ENCODE measurements around the gene GALNT12. TPM values are rescaled to one million over a fixed set of nuclear protein-coding genes. Genes with fewer than 3 reads are reported as not detected.

Gene GALNT12
- total and polyA plus RNA-seq, 2 experiments from 2014 or later, result 13.9 to 16.4 TPM

- Histone ChIP-seq H3K9me2 (replicated peaks; ENCODE audit: insufficient read depth) (no peaks in the 10 kb centered on the region), H2AFZ (peak overlapping the region; percentile 30), H3K4me1 (ENCODE audit: insufficient read depth) (peaks cover 38% of the 10 kb centered on the region), H3K4me2 (peak overlapping the region; percentile 97), H3K4me3 (peak overlapping the region; percentile 48), H3K79me2 (no peaks in the 10 kb centered on the region), H4K20me1 (ENCODE audit: insufficient read depth, poor library complexity, severe bottlenecking) (no peaks in the 10 kb centered on the region), H3K36me3 (replicated peaks; ENCODE audit: insufficient read depth, low read depth) (no peaks in the 10 kb centered on the region), H3K27me3 (no peaks in the 10 kb centered on the region), H3K27ac (no peak overlapping the region), H3K9me3 (ENCODE audit: low read depth) (no peaks in the 10 kb centered on the region)
- 51% methylated on average over 17 of the region's 17 CpGs for WGBS (ENCODE audit: low lambda C conversion rate, missing lambda C conversion rate)
- peak; percentile 35 for DNase-seq (ENCODE audit: low spot score)
- TF ChIP-seq, protein P1, sequence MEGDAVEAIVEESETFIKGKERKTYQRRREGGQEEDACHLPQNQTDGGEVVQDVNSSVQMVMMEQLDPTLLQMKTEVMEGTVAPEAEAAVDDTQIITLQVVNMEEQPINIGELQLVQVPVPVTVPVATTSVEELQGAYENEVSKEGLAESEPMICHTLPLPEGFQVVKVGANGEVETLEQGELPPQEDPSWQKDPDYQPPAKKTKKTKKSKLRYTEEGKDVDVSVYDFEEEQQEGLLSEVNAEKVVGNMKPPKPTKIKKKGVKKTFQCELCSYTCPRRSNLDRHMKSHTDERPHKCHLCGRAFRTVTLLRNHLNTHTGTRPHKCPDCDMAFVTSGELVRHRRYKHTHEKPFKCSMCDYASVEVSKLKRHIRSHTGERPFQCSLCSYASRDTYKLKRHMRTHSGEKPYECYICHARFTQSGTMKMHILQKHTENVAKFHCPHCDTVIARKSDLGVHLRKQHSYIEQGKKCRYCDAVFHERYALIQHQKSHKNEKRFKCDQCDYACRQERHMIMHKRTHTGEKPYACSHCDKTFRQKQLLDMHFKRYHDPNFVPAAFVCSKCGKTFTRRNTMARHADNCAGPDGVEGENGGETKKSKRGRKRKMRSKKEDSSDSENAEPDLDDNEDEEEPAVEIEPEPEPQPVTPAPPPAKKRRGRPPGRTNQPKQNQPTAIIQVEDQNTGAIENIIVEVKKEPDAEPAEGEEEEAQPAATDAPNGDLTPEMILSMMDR (IDR thresholded peaks at IDR 0.05; ENCODE audit: poor library complexity), result no peak
- no peak for TF ChIP-seq EZH2phosphoT487 (IDR thresholded peaks at IDR 0.05; ENCODE audit: low read depth, severe bottlenecking, unreplicated experiment)
- no peak for TF ChIP-seq EZH2 (IDR thresholded peaks at IDR 0.05; ENCODE audit: borderline replicate concordance)
Measured at GRCh38 chr9:98808411-98808815, 943 bp downstream of the GALNT12 start.

DNA sequence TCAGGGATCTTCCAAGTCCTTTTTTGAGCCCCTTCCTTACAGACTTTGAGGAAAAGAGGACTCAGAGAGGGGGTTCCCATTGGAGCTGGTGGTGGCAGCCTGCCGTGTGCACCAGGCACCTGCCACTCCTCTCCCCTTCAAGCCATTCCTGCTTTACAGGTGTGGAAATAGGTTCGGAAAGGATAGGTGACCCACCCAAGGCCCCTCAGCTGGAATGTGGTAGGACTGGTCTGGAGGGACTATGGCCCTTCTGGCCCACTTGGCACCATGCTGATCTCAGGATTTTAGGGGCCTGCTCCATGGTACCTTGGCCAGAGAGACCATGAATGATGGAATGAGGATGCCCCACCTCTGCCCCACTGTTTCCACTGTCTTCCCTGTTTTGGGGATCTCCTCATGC lies 1.4 kb downstream of the GALNT12 start:
- no peaks in the 10 kb centered on the region for H3K79me2 ChIP-seq
- peaks cover 38% of the 10 kb centered on the region for H3K4me1 ChIP-seq (ENCODE audit: insufficient read depth)
- no peaks in the 10 kb centered on the region for H3K9me2 ChIP-seq (replicated peaks; ENCODE audit: insufficient read depth)
- H3K27ac ChIP-seq, result peak overlapping the region; percentile 69
- no peak overlapping the region for H3K4me3 ChIP-seq
- no peaks in the 10 kb centered on the region for H3K36me3 ChIP-seq (replicated peaks; ENCODE audit: insufficient read depth, low read depth)
- TF ChIP-seq EZH2 (IDR thresholded peaks at IDR 0.05; ENCODE audit: borderline replicate concordance) (no peak), EZH2phosphoT487 (IDR thresholded peaks at IDR 0.05; ENCODE audit: low read depth, severe bottlenecking, unreplicated experiment) (no peak)
- H3K9me3 ChIP-seq (ENCODE audit: low read depth), result no peaks in the 10 kb centered on the region
- no peak overlapping the region for H2AFZ ChIP-seq
- WGBS (ENCODE audit: low lambda C conversion rate, missing lambda C conversion rate), result 85% methylated on average over 2 of the region's 2 CpGs
- H3K27me3 ChIP-seq, result no peaks in the 10 kb centered on the region
- no peak for DNase-seq (ENCODE audit: low spot score)
- H4K20me1 ChIP-seq (ENCODE audit: insufficient read depth, poor library complexity, severe bottlenecking), result no peaks in the 10 kb centered on the region
- H3K4me2 ChIP-seq, result peak overlapping the region; percentile 97

- TF ChIP-seq EZH2 (IDR thresholded peaks at IDR 0.05; ENCODE audit: borderline replicate concordance), result no peak
- TF ChIP-seq, protein P1 (IDR thresholded peaks at IDR 0.05; ENCODE audit: poor library complexity), result no peak
- no peak for TF ChIP-seq EZH2phosphoT487 (IDR thresholded peaks at IDR 0.05; ENCODE audit: low read depth, severe bottlenecking, unreplicated experiment)
- no peaks in the 10 kb centered on the region for H4K20me1 ChIP-seq (ENCODE audit: insufficient read depth, poor library complexity, severe bottlenecking)
- DNase-seq (ENCODE audit: low spot score), result peak; percentile 73
- 61% methylated on average over 9 of the region's 9 CpGs for WGBS (ENCODE audit: low lambda C conversion rate, missing lambda C conversion rate)
- no peaks in the 10 kb centered on the region for H3K36me3 ChIP-seq (replicated peaks; ENCODE audit: insufficient read depth, low read depth)
- peaks cover 38% of the 10 kb centered on the region for H3K4me1 ChIP-seq (ENCODE audit: insufficient read depth)
- H2AFZ ChIP-seq, result no peak overlapping the region
- H3K4me3 ChIP-seq, result no peak overlapping the region
- H3K27ac ChIP-seq, result peak overlapping the region; percentile 69
- no peaks in the 10 kb centered on the region for H3K79me2 ChIP-seq
- H3K27me3 ChIP-seq, result no peaks in the 10 kb centered on the region
- H3K9me3 ChIP-seq (ENCODE audit: low read depth), result no peaks in the 10 kb centered on the region
- peak overlapping the region; percentile 97 for H3K4me2 ChIP-seq
- no peaks in the 10 kb centered on the region for H3K9me2 ChIP-seq (replicated peaks; ENCODE audit: insufficient read depth)
Measured at GRCh38 chr9:98809311-98810101, 2.0 kb downstream of the GALNT12 start.

DNA sequence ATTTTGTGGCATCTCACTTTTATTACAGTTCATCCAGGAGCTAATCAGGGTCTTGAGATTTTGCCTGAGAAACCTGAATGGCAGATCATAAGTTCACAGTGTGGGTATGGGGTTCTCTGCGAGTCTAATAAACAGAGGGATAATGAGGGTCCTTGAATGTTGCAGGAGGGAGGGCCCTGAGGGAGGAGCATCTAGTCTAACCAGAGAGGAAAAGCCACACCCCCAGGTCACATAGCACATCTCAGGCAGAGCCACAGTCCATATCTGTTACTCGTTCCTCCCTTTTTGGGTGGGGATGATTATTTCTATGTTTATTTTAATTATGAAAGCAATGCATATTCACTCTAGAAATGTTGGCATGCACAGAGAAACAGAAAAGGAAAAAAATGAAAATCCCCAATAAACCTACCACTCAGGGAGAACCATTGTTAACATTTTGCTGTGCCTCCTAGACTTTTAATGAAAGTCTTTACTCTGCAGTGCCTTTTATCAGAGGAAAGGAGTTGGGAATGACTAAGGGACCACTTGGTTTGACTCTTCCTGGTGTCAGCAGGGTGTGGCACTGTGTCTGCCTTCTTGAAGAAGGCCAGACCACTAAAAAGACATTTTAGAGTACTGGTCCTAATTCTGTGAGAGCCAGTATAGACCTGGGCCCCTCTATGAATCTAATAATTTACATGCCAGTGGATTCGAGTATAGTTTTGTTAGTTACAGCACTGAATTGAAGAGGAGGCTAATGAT lies 2.8 kb downstream of the GALNT12 start:
- Histone ChIP-seq H3K9me2 (replicated peaks; ENCODE audit: insufficient read depth) (no peaks in the 10 kb centered on the region), H3K9me3 (ENCODE audit: low read depth) (no peaks in the 10 kb centered on the region), H3K27ac (peak overlapping the region; percentile 69), H3K79me2 (no peaks in the 10 kb centered on the region), H3K27me3 (no peaks in the 10 kb centered on the region), H2AFZ (no peak overlapping the region), H3K4me1 (ENCODE audit: insufficient read depth) (peaks cover 35% of the 10 kb centered on the region), H3K4me2 (peak overlapping the region; percentile 97), H3K4me3 (no peak overlapping the region), H3K36me3 (replicated peaks; ENCODE audit: insufficient read depth, low read depth) (no peaks in the 10 kb centered on the region), H4K20me1 (ENCODE audit: insufficient read depth, poor library complexity, severe bottlenecking) (no peaks in the 10 kb centered on the region)
- DNase-seq (ENCODE audit: low spot score), result no peak
- TF ChIP-seq EZH2phosphoT487 (IDR thresholded peaks at IDR 0.05; ENCODE audit: low read depth, severe bottlenecking, unreplicated experiment) (no peak), EZH2 (IDR thresholded peaks at IDR 0.05; ENCODE audit: borderline replicate concordance) (no peak)
- TF ChIP-seq, protein P1 (IDR thresholded peaks at IDR 0.05; ENCODE audit: poor library complexity), result no peak
- WGBS (ENCODE audit: low lambda C conversion rate, missing lambda C conversion rate), result 54% methylated on average over 3 of the region's 3 CpGs

All from hepatocyte (in vitro differentiated cells).